GM18870 (cell line): Measurements from ENCODE around the gene AJM1.
"Not testable (repeated sequence)": the region's sequence is repeated elsewhere in the genome, so short reads cannot be mapped to it uniquely, and the experiment has no call there.

Experiments used
- ATAC-seq: cut with Tn5 transposase; IDR thresholded peaks from one replicate; pipeline ENCODE4 v1.9.1; 2021; ENCODE audit warnings: moderate library complexity; ENCODE audit not compliant: unreplicated experiment

The AJM1 gene

GRCh38 chr9:136843159-136843800, 1.0 kb downstream of the AJM1 start:
- ATAC-seq: not testable (repeated sequence)

GRCh38 chr9:136843801-136844740, 1.8 kb downstream of the AJM1 start:
- not testable (repeated sequence) for ATAC-seq

DNA sequence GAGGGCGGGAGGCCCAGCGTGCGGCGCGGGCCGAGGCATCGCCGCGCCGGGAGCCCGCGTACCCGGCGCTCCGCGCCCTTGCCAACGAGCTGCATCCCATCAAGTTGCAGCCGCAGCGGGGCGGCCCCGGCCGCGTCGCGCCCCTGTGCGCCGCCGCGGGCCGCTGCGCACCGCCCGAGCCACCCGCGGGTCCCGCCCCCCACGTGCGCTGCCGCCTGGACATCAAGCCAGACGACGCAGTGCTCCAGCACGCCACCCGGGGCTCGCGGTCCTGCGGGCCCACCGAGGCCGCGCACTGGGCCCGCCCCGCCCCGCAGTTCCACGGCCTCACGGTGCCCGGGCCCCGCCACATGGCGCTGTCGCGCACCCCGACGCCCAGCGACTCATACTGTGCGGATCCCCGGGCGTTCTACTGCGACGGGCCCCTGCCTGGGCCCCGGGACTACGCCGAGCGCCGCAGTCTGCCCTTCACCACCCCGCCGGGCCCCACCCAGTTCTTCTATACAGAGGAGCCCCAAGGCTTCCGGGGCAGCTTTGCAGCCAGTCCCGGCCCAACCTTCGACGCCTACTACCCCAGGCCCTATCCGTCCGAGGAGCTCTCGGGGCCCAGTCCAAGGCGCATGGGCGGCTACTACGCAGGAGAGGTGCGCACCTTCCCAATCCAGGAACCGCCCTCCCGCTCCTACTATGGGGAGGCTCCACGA, 2.6 kb downstream of the AJM1 start:
- ATAC-seq: no peak

DNA sequence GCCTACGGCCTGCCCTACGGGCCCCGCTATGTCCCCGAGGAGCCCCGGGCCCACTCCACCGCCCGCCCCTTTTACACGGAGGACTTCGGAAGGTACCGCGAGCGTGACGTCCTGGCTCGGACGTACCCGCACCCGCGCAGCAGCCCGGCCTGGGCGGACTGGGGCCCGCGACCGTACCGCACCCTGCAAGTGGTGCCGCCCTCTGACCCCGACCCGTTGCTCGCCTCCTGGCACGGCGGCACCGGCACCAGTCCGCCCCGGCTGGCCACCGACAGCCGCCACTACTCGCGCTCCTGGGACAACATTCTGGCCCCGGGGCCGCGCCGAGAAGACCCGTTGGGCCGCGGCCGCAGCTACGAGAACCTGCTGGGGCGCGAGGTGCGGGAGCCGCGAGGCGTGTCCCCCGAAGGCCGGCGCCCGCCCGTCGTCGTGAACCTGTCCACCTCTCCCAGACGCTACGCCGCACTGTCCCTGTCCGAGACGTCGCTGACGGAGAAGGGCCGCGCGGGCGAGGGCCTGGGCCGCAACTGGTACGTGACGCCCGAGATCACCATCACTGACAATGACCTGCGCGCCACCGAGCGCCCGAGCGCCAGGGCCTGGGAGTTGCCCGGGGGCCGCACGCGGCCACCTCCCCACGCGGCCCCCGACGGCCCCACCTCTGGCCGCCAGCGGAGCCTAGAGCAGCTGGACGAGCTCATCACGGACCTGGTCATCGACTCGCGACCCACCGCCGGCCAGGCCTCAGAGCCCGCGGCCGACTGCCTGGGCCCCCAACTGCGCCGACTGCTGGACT, 3.4 kb downstream of the AJM1 start:
- ATAC-seq: no peak

DNA sequence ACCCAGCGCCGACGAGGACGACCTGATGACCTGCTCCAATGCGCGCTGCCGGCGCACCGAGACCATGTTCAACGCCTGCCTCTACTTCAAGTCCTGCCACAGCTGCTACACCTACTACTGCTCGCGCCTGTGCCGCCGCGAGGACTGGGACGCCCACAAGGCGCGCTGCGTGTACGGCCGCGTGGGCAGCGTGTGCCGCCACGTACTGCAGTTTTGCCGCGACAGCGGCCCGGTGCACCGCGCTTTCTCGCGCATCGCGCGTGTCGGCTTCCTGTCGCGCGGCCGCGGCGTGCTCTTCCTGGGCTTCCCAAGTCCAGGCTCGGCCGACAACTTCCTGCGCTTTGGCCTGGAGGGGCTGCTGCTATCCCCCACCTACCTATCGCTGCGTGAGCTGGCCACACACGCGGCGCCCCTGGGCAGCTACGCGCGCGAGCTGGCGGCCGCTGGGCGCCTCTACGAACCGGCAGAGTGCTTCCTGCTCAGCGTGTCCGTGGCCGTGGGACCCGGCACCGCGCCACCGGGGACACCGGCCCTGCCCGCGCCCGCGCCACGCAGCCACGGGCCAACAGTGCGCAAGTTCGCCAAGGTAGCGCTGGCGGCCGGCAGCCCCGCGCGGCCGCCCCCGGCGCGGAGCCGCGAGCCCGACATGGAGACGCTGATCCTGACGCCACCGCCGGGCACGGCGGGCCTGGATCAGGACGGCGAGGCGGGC, 4.3 kb downstream of the AJM1 start:
- no peak for ATAC-seq

DNA sequence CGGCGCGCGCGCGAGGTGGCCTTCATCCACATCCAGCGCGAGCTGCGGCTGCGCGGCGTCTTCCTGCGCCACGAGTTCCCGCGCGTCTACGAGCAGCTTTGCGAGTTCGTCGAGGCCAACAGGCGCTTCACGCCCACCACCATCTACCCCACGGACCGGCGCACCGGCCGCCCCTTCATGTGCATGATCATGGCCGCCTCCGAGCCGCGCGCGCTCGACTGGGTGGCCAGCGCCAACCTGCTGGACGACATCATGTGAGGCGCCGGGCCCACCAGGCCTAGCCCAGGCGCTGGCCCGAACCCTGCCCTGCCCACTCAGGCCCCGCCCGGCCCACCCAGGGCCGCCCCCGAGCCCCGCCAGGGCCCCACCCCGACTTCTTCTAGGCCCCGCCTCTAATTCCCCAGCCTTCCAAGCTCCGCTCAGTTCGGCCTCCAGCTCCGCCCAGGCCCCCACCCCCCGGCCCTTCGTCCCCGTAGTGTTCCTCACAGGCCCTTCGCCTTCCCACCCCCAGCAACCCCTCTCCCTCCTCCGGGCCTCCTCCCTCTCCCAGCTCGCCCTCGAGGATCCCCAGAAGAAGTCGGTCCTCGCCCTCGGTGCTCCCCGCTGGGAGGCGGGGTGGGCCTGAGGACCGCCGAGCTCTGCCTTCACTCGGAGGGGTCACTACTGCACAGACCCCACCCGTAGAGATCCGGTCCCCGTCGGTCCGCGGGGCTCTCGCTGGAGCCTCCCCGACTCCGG, 5.0 kb downstream of the AJM1 start:
- ATAC-seq: no peak

DNA sequence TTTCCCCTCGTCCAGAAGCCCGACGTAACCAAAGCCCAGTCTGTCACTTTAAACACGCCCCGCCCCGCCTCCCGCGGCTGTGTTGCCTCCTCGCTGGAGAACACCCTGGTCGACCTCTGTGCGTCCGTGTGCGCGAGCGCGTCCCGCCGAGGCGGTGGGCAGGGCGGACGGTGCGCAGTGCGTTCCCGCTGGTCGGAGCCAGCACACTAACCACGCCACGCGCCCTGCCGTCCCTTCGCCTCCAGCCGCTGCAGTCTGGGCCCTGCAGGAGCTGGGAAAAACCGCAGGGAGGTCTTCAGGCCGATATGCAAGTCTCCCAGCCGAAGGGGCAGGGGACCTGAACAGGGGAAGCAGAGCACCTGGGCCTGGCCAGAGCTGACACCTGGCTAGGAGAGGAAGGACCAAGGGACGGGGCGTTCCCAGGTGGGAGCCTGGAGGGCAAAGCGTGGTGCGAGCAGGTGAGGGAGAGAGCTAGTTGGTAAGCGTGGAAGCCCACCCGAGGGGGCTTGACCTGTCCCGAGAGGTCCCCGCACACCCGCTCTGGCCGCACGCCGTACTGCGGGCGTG, 5.6 kb downstream of the AJM1 start:
- no peak for ATAC-seq

DNA sequence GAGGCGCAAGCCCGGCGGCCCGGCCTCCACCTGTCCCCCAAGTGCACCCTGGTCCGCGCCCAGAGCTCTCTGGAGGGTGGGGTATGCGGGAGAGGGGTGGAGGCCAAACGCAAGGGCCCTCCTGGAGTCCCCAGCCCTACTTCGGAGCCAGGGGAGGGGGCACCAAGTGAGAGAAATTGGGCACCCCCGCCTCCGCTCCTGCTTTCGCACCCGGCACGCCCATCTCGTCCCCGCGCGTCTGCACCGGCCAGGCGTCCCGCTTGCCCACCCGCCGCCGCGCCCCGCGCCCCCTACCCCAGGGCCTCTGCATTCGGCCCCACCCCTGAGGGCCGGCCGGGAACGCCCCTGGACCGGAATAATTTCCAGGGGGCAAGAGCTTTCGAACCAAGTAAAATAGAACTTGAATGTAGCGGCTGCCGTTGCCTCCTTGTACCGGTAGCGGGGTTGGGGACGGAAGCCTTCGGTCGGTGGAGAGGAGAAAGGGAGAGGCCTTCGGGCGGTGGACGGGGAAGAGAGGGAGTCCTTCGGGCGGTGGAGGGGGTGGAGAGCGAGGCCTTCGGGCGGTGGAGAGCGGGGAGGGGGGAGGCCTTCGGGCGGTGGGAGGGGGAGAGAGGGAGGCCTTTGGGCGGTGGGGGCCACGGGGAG, 6.2 kb downstream of the AJM1 start:
- no peak for ATAC-seq

DNA sequence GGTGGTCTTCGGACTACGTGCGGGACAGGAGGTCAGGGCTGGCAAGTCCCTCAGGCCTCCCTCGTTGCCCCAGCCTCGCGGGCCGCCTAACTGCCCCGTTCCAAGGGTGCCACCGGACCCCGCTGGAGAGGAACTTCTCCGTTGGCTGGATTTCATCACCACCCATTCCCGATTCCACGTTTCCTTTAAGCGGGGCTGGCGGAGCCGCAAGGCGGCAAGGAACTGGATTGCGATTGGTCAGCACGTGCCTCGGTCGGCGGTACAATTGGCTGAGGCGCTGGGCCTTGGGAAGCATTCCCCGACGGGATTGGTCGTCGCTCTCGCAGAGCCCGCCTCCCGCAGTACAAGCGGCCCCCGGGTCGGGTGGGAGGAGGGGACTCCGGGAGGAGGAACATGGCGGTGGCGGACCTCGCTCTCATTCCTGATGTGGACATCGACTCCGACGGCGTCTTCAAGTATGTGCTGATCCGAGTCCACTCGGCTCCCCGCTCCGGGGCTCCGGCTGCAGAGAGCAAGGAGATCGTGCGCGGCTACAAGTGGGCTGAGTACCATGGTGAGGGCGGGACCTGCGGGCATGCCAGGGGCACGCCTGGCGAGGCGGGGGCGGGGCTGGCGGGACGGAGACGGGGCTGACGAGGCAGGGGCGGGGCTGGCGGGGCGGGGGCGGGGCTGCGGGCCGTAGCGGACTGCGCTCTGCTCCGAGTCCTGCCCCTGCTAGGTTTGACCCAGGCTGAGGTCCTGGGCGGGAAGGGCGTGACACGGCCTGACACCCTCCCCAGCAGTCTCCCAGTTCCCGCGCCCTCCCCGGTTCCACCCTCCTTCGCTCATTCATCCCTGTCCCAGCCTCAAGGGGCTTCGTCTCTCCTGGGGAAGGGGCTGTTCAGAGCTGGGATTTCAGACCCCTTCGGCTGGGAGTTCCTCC, 7.0 kb downstream of the AJM1 start, which contains the start of gene PHPT1:
Gene PHPT1 (plus strand): TSS at position 372 of the 922 bp plus-strand sequence. CDS start 22 bp downstream, at position 394.
- peak; percentile 81 for ATAC-seq

GRCh38 chr9:136849960-136850865, 7.9 kb downstream of the AJM1 start:
- ATAC-seq: no peak

DNA sequence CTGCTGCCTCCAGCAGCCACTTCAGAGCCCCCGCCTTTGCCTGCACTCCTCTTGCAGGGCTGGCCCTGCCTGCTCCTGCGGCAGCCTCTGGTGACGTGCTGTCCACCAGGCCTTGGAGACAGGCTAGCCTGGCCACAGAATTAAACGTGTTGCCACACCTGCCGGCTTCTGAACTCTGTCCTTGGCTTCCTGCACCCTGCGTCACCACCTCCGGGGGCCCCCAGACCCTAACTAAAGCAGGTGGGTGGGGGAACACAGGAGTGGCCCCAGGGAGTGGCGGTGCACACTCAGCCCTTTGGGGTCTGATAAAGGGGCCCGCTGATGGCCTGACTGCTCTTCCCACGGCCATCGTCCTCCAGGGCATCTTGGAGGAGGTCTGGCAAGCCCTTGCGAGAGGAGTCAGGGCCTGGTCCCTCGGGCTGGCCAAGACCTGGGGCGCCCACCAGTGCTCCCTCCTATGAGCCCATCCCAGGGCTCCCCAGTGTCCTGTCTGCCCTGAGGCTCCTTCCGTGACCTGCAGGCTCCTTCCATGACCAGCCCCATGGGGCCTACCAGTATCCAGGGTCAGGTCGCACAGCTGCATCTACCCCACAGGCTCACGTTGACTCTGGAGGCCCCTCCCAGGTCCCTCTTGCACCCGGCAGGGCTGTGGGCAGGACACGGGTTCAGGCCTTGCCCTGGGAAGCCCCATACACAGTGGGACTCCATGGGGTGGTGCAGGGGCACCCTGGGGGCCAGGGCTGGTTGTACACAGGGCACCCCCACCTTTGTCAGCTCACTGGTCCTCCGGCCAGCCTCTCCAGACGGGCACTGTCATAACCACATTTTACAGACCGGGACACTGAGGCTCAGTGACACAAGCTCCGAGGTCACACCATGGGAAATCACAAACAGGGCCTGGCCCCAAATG, 8.8 kb downstream of the AJM1 start:
- ATAC-seq: no peak

DNA sequence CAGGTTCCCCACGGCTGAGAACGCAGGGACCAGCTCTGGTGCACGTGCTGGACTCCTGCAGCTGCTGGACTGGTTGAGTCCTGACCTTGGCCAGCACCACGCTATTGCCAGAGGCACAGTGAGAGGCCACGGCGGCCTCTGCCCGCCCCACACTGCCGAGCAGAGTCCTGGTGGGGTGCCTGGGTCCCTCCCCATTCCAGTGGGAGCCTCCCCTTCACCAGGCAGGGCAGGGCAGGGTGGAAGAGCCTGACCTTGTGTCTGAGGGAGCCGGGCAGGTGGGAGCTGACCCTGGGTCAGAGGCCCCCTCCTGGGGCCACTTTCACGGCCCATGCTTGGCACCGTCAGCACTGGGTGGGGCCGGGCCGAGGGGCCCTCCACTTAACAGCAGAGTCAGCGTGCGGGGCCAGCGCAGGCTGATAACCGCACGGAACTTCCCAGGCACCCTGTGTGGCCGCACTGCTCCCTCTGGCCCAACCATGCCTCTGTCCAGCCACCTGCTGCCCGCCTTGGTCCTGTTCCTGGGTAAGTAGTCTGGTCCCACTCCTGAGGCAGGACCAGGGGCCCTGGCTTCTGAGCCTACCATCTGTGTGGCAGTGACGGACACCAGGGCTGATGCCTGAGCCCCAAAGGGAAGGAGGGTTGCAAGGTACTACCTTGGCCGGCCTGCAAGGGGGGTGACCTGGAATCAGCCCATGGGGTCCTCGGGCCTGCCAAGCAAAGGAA, 9.8 kb downstream of the AJM1 start, which contains the start of gene MAMDC4:
Gene MAMDC4 (plus strand): TSS at position 406 of the 723 bp plus-strand sequence. CDS start 71 bp downstream, at position 477.
- no peak for ATAC-seq

- ATAC-seq: no peak
These were observed 10.7 kb downstream of the AJM1 start for GRCh38 chr9:136852664-136853595.
